C4-2B (cell line): ENCODE data around the gene KISS1.

Experiments
- H3K27ac ChIP-seq: fragments of 450-650 bp; 2 replicates; pipeline ENCODE4 v1.5.1; 2017
- ZFX ChIP-seq: fragments of 450-650 bp; IDR thresholded peaks from 2 replicates; pipeline ENCODE4 v1.6.1; 2017
- TF ChIP-seq, protein P1 (sequence below): fragments of 450-650 bp; conservative IDR thresholded peaks from 2 replicates; pipeline ENCODE4 v1.5.1; 2017; ENCODE audit warnings: mild to moderate bottlenecking

KISS1 gene

GRCh38 chr1:204154568-204155255 lies 41.6 kb downstream of the KISS1 start:
- H3K27ac ChIP-seq, result no peak overlapping the region
- no peak for TF ChIP-seq ZFX
- TF ChIP-seq, protein P1, sequence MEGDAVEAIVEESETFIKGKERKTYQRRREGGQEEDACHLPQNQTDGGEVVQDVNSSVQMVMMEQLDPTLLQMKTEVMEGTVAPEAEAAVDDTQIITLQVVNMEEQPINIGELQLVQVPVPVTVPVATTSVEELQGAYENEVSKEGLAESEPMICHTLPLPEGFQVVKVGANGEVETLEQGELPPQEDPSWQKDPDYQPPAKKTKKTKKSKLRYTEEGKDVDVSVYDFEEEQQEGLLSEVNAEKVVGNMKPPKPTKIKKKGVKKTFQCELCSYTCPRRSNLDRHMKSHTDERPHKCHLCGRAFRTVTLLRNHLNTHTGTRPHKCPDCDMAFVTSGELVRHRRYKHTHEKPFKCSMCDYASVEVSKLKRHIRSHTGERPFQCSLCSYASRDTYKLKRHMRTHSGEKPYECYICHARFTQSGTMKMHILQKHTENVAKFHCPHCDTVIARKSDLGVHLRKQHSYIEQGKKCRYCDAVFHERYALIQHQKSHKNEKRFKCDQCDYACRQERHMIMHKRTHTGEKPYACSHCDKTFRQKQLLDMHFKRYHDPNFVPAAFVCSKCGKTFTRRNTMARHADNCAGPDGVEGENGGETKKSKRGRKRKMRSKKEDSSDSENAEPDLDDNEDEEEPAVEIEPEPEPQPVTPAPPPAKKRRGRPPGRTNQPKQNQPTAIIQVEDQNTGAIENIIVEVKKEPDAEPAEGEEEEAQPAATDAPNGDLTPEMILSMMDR, result no peak

DNA sequence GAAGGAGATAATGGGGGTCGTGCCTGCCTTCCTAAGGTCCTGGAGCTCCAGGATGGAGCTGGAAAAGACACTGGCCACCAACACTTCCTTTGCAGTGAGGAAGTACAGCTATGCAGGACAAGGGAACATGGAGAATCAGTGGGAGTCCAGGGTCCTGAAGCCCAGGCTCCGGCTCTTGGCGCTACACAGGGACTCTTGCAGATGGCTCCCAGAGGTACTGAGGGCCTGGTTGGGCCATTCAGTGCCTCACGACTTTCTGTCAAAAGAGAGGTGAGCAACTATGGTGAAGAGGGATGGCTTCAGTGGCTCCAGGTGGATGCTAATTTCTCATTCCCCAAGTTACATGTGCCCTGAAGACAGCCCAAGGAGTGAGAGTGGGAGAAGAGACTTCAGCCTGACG lies 42.6 kb downstream of the KISS1 start:
- H3K27ac ChIP-seq, result no peak overlapping the region
- TF ChIP-seq ZFX, result no peak
- TF ChIP-seq, protein P1, result no peak

DNA sequence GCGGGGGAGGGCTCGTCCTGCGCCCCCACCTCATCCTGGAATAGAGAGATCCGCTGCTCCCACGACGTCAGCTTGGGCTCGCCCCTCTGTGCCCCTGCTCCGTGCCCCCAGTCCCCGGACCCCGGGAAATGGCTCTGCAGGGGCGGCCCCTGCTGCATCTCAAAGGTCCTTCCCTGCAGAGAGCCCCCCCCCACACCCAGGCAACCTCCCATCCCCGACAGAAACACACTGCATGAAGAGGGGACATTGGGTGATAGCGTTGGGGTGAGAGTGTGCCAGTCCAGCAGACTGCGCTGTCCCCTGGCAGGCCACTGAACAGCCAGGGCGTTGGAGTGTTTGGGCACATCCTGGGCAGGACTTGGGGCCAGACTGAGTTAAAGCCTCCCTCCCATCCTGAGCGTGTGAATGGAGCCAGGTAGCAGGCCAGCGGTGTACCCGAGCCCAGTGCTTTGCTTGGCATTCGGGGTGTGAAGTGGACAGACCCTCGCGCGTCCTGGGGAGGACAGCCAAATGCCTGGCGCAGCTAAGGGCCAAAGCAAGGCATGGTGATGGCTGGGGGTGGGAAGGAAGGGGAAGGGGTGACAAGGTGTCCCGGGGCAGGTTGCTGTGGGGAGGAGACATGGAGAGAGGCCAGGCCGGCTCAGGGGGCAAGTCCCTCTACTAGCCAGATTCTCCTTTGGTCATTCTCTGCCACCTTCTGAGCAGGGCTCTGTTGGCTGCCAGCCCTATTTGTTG lies 43.8 kb downstream of the KISS1 start:
- no peak overlapping the region; the same call in 1 of the 2 replicates for H3K27ac ChIP-seq
- TF ChIP-seq, protein P1, result no peak
- no peak for TF ChIP-seq ZFX

DNA sequence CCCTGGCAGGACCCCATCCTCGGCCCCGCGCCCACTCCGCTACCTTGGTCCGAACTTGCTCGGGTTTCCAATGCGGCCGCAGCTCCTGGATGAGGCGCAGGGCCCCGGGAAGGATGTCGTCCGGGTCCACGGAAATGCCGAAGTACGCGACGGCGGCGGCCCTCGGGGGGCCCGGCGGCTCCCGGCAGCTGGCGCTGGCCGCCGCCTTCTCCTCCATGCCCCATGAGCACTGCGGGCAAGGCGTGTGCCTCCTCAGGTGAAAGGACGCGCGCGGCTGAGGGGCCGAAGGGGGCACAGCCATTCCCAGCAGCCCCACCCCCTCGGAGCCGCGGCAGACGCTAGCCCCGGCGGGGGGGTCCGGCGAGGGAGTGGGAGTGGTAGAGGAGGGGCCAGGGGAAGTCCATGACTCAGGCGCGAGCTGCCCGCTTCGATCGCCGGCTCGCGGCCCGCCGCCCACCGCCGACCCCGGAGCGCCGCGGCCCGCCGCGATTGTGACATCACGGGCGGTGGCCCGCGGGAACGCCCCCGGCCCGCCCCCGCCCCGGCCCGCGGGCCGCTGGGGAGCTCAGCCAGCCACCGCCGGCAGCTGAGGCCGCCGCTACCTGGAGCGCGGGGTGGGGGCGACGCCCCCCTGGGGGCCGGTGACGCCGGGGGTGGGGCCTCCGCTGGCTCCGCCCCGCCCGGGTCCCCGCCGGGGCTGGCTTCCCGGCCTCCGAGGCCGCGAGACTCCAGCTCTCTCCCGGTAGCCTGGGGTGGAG lies 44.6 kb downstream of the KISS1 start, which contains the start of gene ETNK2:
ETNK2 (minus strand) TSS at position 493 of the 758 bp plus-strand sequence; CDS start at position 301, 192 bp downstream.
- no peak within 1 kb of the TSS; the same call in 1 of the 2 replicates for H3K27ac ChIP-seq
- no peak for TF ChIP-seq ZFX
- TF ChIP-seq, protein P1, result no peak

DNA sequence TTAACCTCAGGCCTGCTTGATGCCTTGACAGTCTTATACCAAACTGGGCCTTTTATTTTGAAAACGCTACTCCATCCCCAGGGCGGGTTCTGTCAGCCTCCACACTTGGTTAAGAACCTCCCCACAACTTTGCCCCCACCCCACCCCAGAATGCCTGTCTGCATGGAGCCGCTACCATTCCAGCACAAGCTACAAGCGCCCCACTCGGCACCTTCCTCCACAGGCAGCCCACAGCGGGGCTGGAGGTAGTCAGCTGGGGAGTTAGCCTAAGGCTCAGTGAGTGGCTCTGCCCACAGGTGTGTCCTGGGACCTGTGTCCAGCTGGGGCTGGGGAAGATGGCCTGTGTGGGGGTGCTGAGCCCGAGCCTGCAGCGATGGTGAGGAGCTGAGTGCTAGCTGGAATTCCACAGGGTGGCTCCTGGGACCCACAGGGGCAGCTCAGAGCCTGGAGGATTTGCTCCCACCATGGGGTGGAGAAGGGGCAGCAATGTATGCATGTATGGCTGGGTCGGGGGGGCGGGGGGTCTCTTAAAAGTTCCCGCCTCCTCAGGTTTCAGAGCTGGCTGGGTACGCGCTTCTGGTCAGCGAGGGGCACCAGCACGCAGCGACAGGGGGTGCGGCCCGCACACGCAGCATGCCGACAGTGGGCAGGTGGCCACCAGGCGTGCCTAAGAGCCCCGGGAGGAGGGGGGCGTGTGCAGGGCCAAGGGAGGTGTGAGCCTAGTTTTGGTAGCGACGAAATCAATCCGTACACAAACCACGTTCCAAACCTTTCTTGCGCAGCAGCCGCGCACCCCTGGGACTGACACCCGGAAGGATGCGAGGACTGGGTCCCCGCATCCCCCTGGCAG lies 45.4 kb downstream of the KISS1 start:
- no peak for TF ChIP-seq ZFX
- TF ChIP-seq, protein P1, result no peak
- H3K27ac ChIP-seq, result no peak overlapping the region; the same call in 1 of the 2 replicates

- peak overlapping the region; percentile 78 for H3K27ac ChIP-seq
- no peak for TF ChIP-seq ZFX
- TF ChIP-seq, protein P1, result no peak
These were observed 46.4 kb downstream of the KISS1 start for GRCh38 chr1:204149635-204150565.
